A549 (cell line): ENCODE data around the gene SEC14L5. TPM values are rescaled to one million over a fixed set of nuclear protein-coding genes. Genes with fewer than 3 reads are reported as not detected.

Experiments
- ATAC-seq, 2 experiments: fragments of 200-7000 bp in 1 of 2; fragments of >200 bp in 1 of 2; cut with Nextera tagmentation in 1 of 2; cut with Tn5 transposase in 1 of 2; 3 replicates each; pipeline versions ENCODE4 v1.8.0 to v1.9.1; 2018 to 2020; ENCODE audit warnings: mild to moderate bottlenecking in 1 of 2, moderate library complexity in 1 of 2
- CTCF ChIA-PET: fragments of 300-600 bp; sonication (Branson Sonifier 250); formaldehyde crosslinking; extraction: SDS; loops from one replicate; lab custom pipeline; 2021; ENCODE audit warnings: antibody characterized with exemption, inconsistent platforms; lab: Yijun Ruan, JAX
- POLR2A ChIA-PET: fragments of 350-600 bp; formaldehyde crosslinking; extraction: SDS; loops from one replicate; lab custom pipeline; 2021; ENCODE audit warnings: antibody characterized with exemption, inconsistent platforms; lab: Yijun Ruan, JAX
- DNase-seq, 2 experiments: peaks; one replicate each; pipeline versions ENCODE4 v3.0.0 to v3.0.0-alpha.2; 2011 to 2016; ENCODE audit warnings: low read depth in 1 of 2, low spot score in 1 of 2
- FAIRE-seq: peaks from 2 replicates; lab custom pipeline; 2011; peaks lifted over from hg19 to GRCh38; lab: Jason Lieb, UNC
- H3K27ac ChIP-seq, 2 experiments: fragments of >200 bp; sonication (Bioruptor Twin); formaldehyde crosslinking; 3 replicates each; pipeline ENCODE4 v1.5.1; 2016 to 2017
- H3K4me1 ChIP-seq: fragments of >200 bp; sonication (Bioruptor Twin); formaldehyde crosslinking; 3 replicates; pipeline ENCODE4 v1.6.1; 2016
- H3K4me2 ChIP-seq: fragments of >200 bp; sonication (Bioruptor Twin); formaldehyde crosslinking; 3 replicates; pipeline ENCODE4 v1.6.1; 2016
- H3K4me3 ChIP-seq: fragments of >200 bp; sonication (Bioruptor Twin); formaldehyde crosslinking; 3 replicates; pipeline ENCODE4 v1.5.1; 2016
- H3K9me3 ChIP-seq: fragments of >200 bp; sonication (Bioruptor Twin); formaldehyde crosslinking; 3 replicates; pipeline ENCODE4 v1.6.1; 2016
- CBX2 ChIP-seq: fragments of 200-600 bp; sonication (generic); IDR thresholded peaks from 2 replicates; pipeline ENCODE4 v1.6.1; 2016; ENCODE audit warnings: low read depth, mild to moderate bottlenecking, borderline replicate concordance
- CBX8 ChIP-seq: fragments of 200-600 bp; sonication (generic); IDR thresholded peaks from 2 replicates; pipeline ENCODE4 v1.6.1; 2016
- CHD2 ChIP-seq: fragments of 150-350 bp; IDR thresholded peaks from 2 replicates; pipeline ENCODE4 v1.6.1; 2014; ENCODE audit warnings: low read length; ENCODE audit not compliant: partially characterized antibody
- CHD4 ChIP-seq: fragments of 200-600 bp; sonication (generic); IDR thresholded peaks from 2 replicates; pipeline ENCODE4 v1.6.1; 2016; ENCODE audit warnings: antibody characterized with exemption, mild to moderate bottlenecking, borderline replicate concordance
- EHMT2 ChIP-seq: fragments of 200-600 bp; sonication (generic); IDR thresholded peaks from 2 replicates; pipeline ENCODE4 v1.6.1; 2016; ENCODE audit warnings: antibody characterized with exemption, low read depth, mild to moderate bottlenecking, moderate library complexity
- EP300 ChIP-seq, 2 experiments: fragments of >200 bp; sonication (Bioruptor Twin); formaldehyde crosslinking; IDR thresholded peaks; 2 replicates in 1 of 2; 3 replicates in 1 of 2; pipeline ENCODE4 v1.6.1; 2016 to 2017
- ESRRA ChIP-seq: fragments of 150-350 bp; IDR thresholded peaks from 2 replicates; pipeline ENCODE4 v1.6.1; 2014; ENCODE audit warnings: mild to moderate bottlenecking, low read length, borderline replicate concordance
- GATA3 ChIP-seq: IDR thresholded peaks from 2 replicates; pipeline ENCODE4 v1.6.1; 2012; ENCODE audit warnings: borderline replicate concordance
- HOXA7 ChIP-seq: fragments of 250-450 bp; sonication (Bioruptor Pico); IDR thresholded peaks from 2 replicates; pipeline ENCODE4 v1.5.0; 2020; ENCODE audit warnings: mild to moderate bottlenecking, moderate library complexity
- HOXB13 ChIP-seq: fragments of 250-450 bp; sonication (Bioruptor Pico); IDR thresholded peaks from 2 replicates; pipeline ENCODE4 v1.5.0; 2020; ENCODE audit warnings: low read depth, mild to moderate bottlenecking, moderate library complexity
- JUN ChIP-seq, 2 experiments: fragments of >200 bp; sonication (Bioruptor Twin); formaldehyde crosslinking; IDR thresholded peaks; 2 replicates in 1 of 2; 3 replicates in 1 of 2; pipeline ENCODE4 v1.6.1; 2016 to 2017
- MAFK ChIP-seq: fragments of 450-650 bp; IDR thresholded peaks from 2 replicates; pipeline ENCODE4 v1.6.1; 2014; ENCODE audit not compliant: partially characterized antibody
- MAZ ChIP-seq: fragments of 150-350 bp; IDR thresholded peaks from 2 replicates; pipeline ENCODE4 v1.6.1; 2014; ENCODE audit warnings: antibody characterized with exemption, low read depth, low read length, borderline replicate concordance
- NR3C1 ChIP-seq: fragments of >200 bp; sonication (Bioruptor Twin); formaldehyde crosslinking; IDR thresholded peaks from 3 replicates; pipeline ENCODE4 v1.6.1; 2017
- POLR2A ChIP-seq: IDR thresholded peaks from 2 replicates; pipeline ENCODE4 v1.6.1; 2012; ENCODE audit warnings: mild to moderate bottlenecking, low read length
- POLR2AphosphoS2 ChIP-seq: conservative IDR thresholded peaks from 2 replicates; pipeline ENCODE4 v1.6.1; 2012; ENCODE audit warnings: low read length, improper control_type of control experiment, inconsistent platforms
- RARB ChIP-seq: fragments of 250-450 bp; sonication (Bioruptor Pico); IDR thresholded peaks from 2 replicates; pipeline ENCODE4 v1.8.0; 2021; ENCODE audit warnings: mild to moderate bottlenecking, moderate library complexity
- RNF2 ChIP-seq: fragments of 200-600 bp; sonication (generic); IDR thresholded peaks from 2 replicates; pipeline ENCODE4 v1.6.1; 2016; ENCODE audit warnings: low read depth, mild to moderate bottlenecking, antibody characterized with exemption, moderate library complexity, borderline replicate concordance
- TP53 ChIP-seq: fragments of 250-450 bp; sonication (Bioruptor Pico); IDR thresholded peaks from 2 replicates; pipeline ENCODE4 v1.5.0; 2021; ENCODE audit warnings: mild to moderate bottlenecking, moderate library complexity
- ZNF302 ChIP-seq: fragments of 250-450 bp; sonication (Bioruptor Pico); IDR thresholded peaks from 2 replicates; pipeline ENCODE4 v1.9.0; 2021; ENCODE audit warnings: inconsistent platforms, mild to moderate bottlenecking, moderate library complexity
- WGBS: methylation state at CpG from one replicate; pipeline ENCODE4 v1.1.6; 2017; ENCODE audit errors: missing lambda C conversion rate; 5-methylcytosine and 5-hydroxymethylcytosine counted together
- polyA plus RNA-seq, 4 experiments: library from polyadenylated mRNA; depleted of rRNA in 3 of 4; stranded (reverse); fragments of >200 nt; fragmentation: RNase III in 1 of 4; extraction: RNeasy Plus Mini Kit Qiagen cat#74134 plus additional on column Dnase treatment in 1 of 4; gene quantifications; 2 replicates in 3 of 4; 3 replicates in 1 of 4; pipeline ENCODE4 v1.2.3, GENCODE V29; 2011 to 2017
- TF ChIP-seq, protein P1 (sequence below): fragments of 450-650 bp; IDR thresholded peaks from 2 replicates; pipeline ENCODE4 v1.6.1; 2014; ENCODE audit warnings: antibody characterized with exemption
- TF ChIP-seq, protein P2 (sequence below): fragments of >200 bp; sonication (Bioruptor Twin); formaldehyde crosslinking; IDR thresholded peaks from 2 replicates; pipeline ENCODE4 v1.6.1; 2016
- TF ChIP-seq, protein P3 (sequence below): fragments of 200-600 bp; sonication (generic); IDR thresholded peaks from 2 replicates; pipeline ENCODE4 v1.6.1; 2016; ENCODE audit warnings: antibody characterized with exemption, mild to moderate bottlenecking, moderate library complexity
- TF ChIP-seq, protein P4 (sequence below): fragments of >200 bp; sonication (Bioruptor Twin); formaldehyde crosslinking; IDR thresholded peaks from 3 replicates; pipeline ENCODE4 v1.5.1; 2016
- TF ChIP-seq, protein P5 (sequence below): fragments of 150-350 bp; IDR thresholded peaks from 2 replicates; pipeline ENCODE4 v1.6.1; 2014; ENCODE audit warnings: low read depth, mild to moderate bottlenecking, low read length
- TF ChIP-seq, protein P6 (sequence below): fragments of >200 bp; sonication (Bioruptor Twin); formaldehyde crosslinking; IDR thresholded peaks from 3 replicates; pipeline ENCODE4 v1.6.1; 2016

The SEC14L5 gene
- polyA plus RNA-seq, 2 of the 4 experiments (the other 2 are of a cell fraction), result 0.03 to 0.05 TPM

DNA sequence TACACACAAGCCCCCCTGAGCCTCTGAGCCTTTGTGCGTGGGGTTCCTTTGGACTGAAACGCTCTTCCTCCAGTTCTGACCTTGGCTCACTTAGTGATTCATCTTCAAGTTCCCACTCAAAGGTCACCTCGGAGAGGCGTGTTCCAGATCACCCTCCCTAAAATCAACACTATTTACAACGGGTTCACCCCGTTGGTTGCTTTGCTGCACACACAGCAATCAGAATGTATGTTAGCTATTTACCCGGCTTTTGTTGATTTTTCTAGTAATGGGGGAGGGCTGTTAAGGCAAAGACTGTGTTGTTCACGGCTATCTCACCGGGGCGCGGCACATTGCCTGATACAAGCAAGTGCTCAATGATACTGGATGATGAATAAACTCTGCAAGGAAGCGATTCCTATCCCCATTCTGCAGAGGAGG, 74.6 kb downstream of the SEC14L5 start:
- Histone ChIP-seq H3K9me3 (no peaks in the 10 kb centered on the region), H3K4me2 (peak overlapping the region; percentile 85), H3K4me3 (peak overlapping the region; percentile 92), H3K27ac (peak overlapping the region; percentile 79 to 89; a peak in 5 of 6 replicates), H3K4me1 (peaks cover 11% of the 10 kb centered on the region)
- FAIRE-seq (no peak), ATAC-seq (peak in 1 of 2 experiments; percentile 9; a peak in 1 of 6 replicates), DNase-seq (no peak)
- CTCF ChIA-PET, result interaction anchor here (1.7 to 2.5 kb wide), 2 partner anchors 8 to 24 kb away, joined by 4 to 12 read pairs; no protein-coding TSS in a partner anchor
- WGBS, result 23% methylated on average over 12 of the region's 12 CpGs
- POLR2A ChIA-PET, result no interaction called here
- TF ChIP-seq, protein P1, sequence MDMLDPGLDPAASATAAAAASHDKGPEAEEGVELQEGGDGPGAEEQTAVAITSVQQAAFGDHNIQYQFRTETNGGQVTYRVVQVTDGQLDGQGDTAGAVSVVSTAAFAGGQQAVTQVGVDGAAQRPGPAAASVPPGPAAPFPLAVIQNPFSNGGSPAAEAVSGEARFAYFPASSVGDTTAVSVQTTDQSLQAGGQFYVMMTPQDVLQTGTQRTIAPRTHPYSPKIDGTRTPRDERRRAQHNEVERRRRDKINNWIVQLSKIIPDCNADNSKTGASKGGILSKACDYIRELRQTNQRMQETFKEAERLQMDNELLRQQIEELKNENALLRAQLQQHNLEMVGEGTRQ, result no peak
- TF ChIP-seq NR3C1 (no peak), EHMT2 (no peak), POLR2A (no peak), HOXA7 (no peak)
- TF ChIP-seq, protein P2, sequence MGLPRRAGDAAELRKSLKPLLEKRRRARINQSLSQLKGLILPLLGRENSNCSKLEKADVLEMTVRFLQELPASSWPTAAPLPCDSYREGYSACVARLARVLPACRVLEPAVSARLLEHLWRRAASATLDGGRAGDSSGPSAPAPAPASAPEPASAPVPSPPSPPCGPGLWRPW, result no peak
- TF ChIP-seq, protein P3, sequence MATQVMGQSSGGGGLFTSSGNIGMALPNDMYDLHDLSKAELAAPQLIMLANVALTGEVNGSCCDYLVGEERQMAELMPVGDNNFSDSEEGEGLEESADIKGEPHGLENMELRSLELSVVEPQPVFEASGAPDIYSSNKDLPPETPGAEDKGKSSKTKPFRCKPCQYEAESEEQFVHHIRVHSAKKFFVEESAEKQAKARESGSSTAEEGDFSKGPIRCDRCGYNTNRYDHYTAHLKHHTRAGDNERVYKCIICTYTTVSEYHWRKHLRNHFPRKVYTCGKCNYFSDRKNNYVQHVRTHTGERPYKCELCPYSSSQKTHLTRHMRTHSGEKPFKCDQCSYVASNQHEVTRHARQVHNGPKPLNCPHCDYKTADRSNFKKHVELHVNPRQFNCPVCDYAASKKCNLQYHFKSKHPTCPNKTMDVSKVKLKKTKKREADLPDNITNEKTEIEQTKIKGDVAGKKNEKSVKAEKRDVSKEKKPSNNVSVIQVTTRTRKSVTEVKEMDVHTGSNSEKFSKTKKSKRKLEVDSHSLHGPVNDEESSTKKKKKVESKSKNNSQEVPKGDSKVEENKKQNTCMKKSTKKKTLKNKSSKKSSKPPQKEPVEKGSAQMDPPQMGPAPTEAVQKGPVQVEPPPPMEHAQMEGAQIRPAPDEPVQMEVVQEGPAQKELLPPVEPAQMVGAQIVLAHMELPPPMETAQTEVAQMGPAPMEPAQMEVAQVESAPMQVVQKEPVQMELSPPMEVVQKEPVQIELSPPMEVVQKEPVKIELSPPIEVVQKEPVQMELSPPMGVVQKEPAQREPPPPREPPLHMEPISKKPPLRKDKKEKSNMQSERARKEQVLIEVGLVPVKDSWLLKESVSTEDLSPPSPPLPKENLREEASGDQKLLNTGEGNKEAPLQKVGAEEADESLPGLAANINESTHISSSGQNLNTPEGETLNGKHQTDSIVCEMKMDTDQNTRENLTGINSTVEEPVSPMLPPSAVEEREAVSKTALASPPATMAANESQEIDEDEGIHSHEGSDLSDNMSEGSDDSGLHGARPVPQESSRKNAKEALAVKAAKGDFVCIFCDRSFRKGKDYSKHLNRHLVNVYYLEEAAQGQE, result no peak

DNA sequence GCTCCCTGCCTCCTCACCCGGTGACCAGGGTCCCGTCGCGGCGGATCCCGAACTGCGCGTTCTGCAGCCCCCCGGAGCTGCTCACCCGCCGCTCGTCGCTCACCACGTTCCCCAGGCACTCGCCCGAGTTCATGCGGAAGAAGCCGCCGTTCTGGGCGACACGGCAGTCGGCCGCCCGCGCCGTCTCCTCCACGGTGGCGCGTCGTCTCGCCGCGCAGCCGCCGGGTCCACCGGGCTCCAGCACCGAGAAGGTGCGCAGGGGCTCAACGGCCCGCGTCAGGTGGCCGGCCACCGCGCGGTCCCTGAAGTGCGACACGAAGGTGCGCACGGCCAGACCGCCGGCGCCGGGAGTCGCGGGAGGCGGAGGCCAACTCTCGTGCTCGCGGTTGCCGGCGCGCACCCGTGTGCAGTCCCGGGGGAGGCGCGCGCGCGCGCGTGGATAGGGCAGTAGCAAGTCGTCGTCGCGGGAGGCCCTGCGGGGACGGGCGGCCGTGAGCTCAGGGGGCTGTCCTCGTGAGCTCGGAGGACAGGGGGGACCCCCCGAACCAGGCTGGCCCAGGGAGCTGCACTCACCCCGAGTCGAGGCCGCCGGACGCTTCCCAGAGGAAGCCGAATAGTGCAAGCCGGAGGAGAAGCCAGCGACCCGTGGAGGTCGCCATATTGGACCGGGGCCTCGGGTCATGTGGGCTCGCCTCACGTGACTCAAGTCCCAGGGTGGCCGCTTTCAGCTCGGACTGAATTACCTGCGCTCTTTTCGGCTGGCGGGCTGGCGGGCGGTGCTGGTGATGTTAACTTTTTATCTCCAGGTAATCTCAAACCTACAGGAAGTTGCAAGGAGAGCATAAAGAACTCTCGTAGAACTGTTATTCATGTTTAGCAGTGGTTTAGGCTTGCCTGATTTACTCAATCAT, 75.4 kb downstream of the SEC14L5 start, which contains the start of gene NAGPA:
Gene NAGPA, minus strand, starts transcription at position 680 of the 911 bp plus-strand sequence. Its CDS starts 21 bp downstream, at position 659.
- ChIA-PET CTCF (interaction anchor here (0.5 to 2.5 kb wide), 4 partner anchors 9 to 1411 kb away, joined by 3 to 12 read pairs (median 4); no protein-coding TSS in a partner anchor), POLR2A (interaction anchor here (0.8 to 1.3 kb wide), 2 partner anchors 9 to 13 kb away, joined by 3 to 5 read pairs; no protein-coding TSS in a partner anchor)
- 2% methylated on average over 17 of the region's 104 CpGs for WGBS
- no peaks in the 10 kb centered on the region for H3K9me3 ChIP-seq
- peak within 1 kb of the TSS; percentile 79 to 89 for H3K27ac ChIP-seq
- DNase-seq (peak; percentile 87 to 89), ATAC-seq (peak; percentile 91 to 92), FAIRE-seq (no peak)
- peak within 1 kb of the TSS; percentile 92 for H3K4me3 ChIP-seq
- peaks cover 11% of the 10 kb centered on the region for H3K4me1 ChIP-seq
- H3K4me2 ChIP-seq, result peak within 1 kb of the TSS; percentile 85
- TF ChIP-seq MAZ (no peak), MAFK (no peak), ESRRA (no peak), ZNF302 (CRISPR knock-in tag) (no peak), CHD4 (no peak), TP53 (CRISPR knock-in tag) (no peak), POLR2AphosphoS2 (no peak), CHD2 (no peak), HOXB13 (CRISPR knock-in tag) (no peak), RNF2 (no peak), EP300 (IDR thresholded peaks at IDR 0.05) (no peak), GATA3 (0 out of 2 replicates have a peak, but pooled peaks have one; percentile 39), RARB (CRISPR knock-in tag) (no peak), CBX2 (no peak), JUN (IDR thresholded peaks at IDR 0.05) (peak in 1 of 2 experiments; percentile 63; a peak in 2 of 5 replicates), CBX8 (no peak)
- TF ChIP-seq, protein P2, result no peak
- TF ChIP-seq, protein P4, sequence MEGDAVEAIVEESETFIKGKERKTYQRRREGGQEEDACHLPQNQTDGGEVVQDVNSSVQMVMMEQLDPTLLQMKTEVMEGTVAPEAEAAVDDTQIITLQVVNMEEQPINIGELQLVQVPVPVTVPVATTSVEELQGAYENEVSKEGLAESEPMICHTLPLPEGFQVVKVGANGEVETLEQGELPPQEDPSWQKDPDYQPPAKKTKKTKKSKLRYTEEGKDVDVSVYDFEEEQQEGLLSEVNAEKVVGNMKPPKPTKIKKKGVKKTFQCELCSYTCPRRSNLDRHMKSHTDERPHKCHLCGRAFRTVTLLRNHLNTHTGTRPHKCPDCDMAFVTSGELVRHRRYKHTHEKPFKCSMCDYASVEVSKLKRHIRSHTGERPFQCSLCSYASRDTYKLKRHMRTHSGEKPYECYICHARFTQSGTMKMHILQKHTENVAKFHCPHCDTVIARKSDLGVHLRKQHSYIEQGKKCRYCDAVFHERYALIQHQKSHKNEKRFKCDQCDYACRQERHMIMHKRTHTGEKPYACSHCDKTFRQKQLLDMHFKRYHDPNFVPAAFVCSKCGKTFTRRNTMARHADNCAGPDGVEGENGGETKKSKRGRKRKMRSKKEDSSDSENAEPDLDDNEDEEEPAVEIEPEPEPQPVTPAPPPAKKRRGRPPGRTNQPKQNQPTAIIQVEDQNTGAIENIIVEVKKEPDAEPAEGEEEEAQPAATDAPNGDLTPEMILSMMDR, result no peak
- TF ChIP-seq, protein P5, sequence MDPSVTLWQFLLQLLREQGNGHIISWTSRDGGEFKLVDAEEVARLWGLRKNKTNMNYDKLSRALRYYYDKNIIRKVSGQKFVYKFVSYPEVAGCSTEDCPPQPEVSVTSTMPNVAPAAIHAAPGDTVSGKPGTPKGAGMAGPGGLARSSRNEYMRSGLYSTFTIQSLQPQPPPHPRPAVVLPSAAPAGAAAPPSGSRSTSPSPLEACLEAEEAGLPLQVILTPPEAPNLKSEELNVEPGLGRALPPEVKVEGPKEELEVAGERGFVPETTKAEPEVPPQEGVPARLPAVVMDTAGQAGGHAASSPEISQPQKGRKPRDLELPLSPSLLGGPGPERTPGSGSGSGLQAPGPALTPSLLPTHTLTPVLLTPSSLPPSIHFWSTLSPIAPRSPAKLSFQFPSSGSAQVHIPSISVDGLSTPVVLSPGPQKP, result no peak
- TF ChIP-seq, protein P6, sequence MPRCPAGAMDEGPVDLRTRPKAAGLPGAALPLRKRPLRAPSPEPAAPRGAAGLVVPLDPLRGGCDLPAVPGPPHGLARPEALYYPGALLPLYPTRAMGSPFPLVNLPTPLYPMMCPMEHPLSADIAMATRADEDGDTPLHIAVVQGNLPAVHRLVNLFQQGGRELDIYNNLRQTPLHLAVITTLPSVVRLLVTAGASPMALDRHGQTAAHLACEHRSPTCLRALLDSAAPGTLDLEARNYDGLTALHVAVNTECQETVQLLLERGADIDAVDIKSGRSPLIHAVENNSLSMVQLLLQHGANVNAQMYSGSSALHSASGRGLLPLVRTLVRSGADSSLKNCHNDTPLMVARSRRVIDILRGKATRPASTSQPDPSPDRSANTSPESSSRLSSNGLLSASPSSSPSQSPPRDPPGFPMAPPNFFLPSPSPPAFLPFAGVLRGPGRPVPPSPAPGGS, result 0 out of 3 replicates have a peak, but pooled peaks have one; percentile 12
